ENCODE results near the gene NDE1. TPM values are rescaled to one million over a fixed set of nuclear protein-coding genes. Genes with fewer than 3 reads are reported as not detected.

The NDE1 gene
- polyA plus RNA-seq, 1 of the 3 experiments (the other 2 are of a cell fraction), result 27.9 TPM

DNA sequence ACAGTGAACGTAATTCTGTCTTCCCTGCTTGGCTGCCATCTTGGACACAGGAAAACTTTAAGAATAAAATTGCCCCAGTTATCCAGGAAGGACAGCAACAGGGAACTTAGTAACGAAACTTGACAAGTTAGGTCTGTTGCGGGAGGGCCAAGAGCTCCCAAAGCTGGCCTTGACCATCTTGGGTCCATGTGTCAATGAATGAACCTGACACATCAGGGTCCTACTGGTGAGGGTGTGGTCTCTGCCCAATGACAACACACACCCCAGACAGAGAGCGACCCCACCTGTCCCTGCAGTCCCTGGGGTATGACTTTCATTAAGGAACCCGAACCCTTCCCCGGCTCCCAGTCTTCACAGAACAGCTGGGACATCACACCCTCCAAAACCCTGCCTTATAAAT is 96.3 kb downstream of the NDE1 start:
- H2AFZ ChIP-seq (ENCODE audit: low read depth), result no peak overlapping the region
- H3K4me2 ChIP-seq, result no peak overlapping the region
- no peaks in the 10 kb centered on the region for H3K36me3 ChIP-seq (replicated peaks in 1 of 2; ENCODE audit: control insufficient read depth in 1 of 2, insufficient read depth in 2 of 2, low read length in 1 of 2)
- no peak overlapping the region for H3K9ac ChIP-seq
- no peaks in the 10 kb centered on the region for H3K79me2 ChIP-seq (ENCODE audit: insufficient read depth)
- no peaks in the 10 kb centered on the region for H4K20me1 ChIP-seq (ENCODE audit: insufficient read depth)
- no peak for DNase-seq
- no peaks in the 10 kb centered on the region for H3K27me3 ChIP-seq (ENCODE audit: insufficient read depth)
- H3K4me1 ChIP-seq (ENCODE audit: control insufficient read depth in 1 of 2, insufficient read depth in 2 of 2, low read depth in 1 of 2, low read length in 1 of 2), result no peaks in the 10 kb centered on the region
- WGBS (ENCODE audit: low lambda C conversion rate), result 77% methylated on average over 3 of the region's 6 CpGs
- TF ChIP-seq FOXJ3 (CRISPR knock-in tag; IDR thresholded peaks at IDR 0.05) (no peak), RCOR1 (IDR thresholded peaks at IDR 0.05; ENCODE audit: low read length) (no peak), YY1 (IDR thresholded peaks at IDR 0.05; ENCODE audit: low read depth) (no peak), EP300 (IDR thresholded peaks at IDR 0.05; ENCODE audit: borderline replicate concordance in 1 of 2, low read depth in 1 of 2, low read length in 1 of 2) (no peak), POLR2AphosphoS5 (IDR thresholded peaks at IDR 0.05; ENCODE audit: low read depth, low read length) (no peak), MEF2A (IDR thresholded peaks at IDR 0.05; ENCODE audit: borderline replicate concordance, low read depth) (no peak), NRF1 (IDR thresholded peaks at IDR 0.05; ENCODE audit: low read depth, low read length) (no peak), EZH2phosphoT487 (IDR thresholded peaks at IDR 0.05; ENCODE audit: borderline replicate concordance, low read depth) (no peak), FOSL2 (IDR thresholded peaks at IDR 0.05; ENCODE audit: borderline replicate concordance, low read depth) (no peak)
- TF ChIP-seq, protein P1, sequence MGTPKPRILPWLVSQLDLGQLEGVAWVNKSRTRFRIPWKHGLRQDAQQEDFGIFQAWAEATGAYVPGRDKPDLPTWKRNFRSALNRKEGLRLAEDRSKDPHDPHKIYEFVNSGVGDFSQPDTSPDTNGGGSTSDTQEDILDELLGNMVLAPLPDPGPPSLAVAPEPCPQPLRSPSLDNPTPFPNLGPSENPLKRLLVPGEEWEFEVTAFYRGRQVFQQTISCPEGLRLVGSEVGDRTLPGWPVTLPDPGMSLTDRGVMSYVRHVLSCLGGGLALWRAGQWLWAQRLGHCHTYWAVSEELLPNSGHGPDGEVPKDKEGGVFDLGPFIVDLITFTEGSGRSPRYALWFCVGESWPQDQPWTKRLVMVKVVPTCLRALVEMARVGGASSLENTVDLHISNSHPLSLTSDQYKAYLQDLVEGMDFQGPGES (IDR thresholded peaks at IDR 0.05; ENCODE audit: low read depth, low read length), result no peak
- TF ChIP-seq, protein P2, sequence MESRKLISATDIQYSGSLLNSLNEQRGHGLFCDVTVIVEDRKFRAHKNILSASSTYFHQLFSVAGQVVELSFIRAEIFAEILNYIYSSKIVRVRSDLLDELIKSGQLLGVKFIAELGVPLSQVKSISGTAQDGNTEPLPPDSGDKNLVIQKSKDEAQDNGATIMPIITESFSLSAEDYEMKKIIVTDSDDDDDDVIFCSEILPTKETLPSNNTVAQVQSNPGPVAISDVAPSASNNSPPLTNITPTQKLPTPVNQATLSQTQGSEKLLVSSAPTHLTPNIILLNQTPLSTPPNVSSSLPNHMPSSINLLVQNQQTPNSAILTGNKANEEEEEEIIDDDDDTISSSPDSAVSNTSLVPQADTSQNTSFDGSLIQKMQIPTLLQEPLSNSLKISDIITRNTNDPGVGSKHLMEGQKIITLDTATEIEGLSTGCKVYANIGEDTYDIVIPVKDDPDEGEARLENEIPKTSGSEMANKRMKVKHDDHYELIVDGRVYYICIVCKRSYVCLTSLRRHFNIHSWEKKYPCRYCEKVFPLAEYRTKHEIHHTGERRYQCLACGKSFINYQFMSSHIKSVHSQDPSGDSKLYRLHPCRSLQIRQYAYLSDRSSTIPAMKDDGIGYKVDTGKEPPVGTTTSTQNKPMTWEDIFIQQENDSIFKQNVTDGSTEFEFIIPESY (IDR thresholded peaks at IDR 0.05; ENCODE audit: borderline replicate concordance, low read depth), result no peak
- no peak overlapping the region for H3K27ac ChIP-seq (ENCODE audit: low read depth in 2 of 2, low read length in 1 of 2)
- H3K9me3 ChIP-seq, result no peaks in the 10 kb centered on the region
- H3K9me2 ChIP-seq, result no peaks in the 10 kb centered on the region
- no peak overlapping the region for H3K4me3 ChIP-seq (ENCODE audit: low read depth in 2 of 2, low read length in 1 of 2)
- no peaks in the 10 kb centered on the region for H3F3A ChIP-seq (replicated peaks; ENCODE audit: insufficient read depth)
- CTCF ChIA-PET, result interaction anchor here (1.3 kb wide), 1 partner anchor 10 kb away, joined by 3 read pairs; no protein-coding TSS in a partner anchor
- POLR2A ChIA-PET, result no interaction called here

DNA sequence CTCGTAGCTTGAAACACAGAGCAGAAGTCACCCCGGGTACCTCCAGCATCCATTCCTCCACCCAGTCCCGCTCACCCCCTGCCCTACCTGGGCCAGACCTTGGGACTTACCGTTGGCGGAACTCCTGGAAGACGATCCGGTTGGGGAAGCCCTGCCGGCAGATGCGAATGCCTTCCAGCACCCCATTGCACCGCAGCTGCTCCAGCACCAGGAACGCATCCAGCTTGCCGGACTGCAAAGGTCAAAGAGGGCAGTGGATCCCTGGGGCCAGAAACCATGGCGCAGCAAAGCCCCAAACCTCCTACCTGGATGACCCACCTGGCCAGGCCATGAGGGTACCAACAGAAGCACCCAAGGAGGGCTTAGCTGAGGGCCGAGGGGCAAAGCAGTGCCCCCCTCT is 97.9 kb downstream of the NDE1 start:
- H3K4me3 ChIP-seq (ENCODE audit: low read depth in 2 of 2, low read length in 1 of 2), result no peak overlapping the region
- no peaks in the 10 kb centered on the region for H3K36me3 ChIP-seq (replicated peaks in 1 of 2; ENCODE audit: control insufficient read depth in 1 of 2, insufficient read depth in 2 of 2, low read length in 1 of 2)
- no peak overlapping the region for H3K27ac ChIP-seq (ENCODE audit: low read depth in 2 of 2, low read length in 1 of 2)
- H4K20me1 ChIP-seq (ENCODE audit: insufficient read depth), result no peaks in the 10 kb centered on the region
- no peaks in the 10 kb centered on the region for H3K9me2 ChIP-seq
- H3K27me3 ChIP-seq (ENCODE audit: insufficient read depth), result no peaks in the 10 kb centered on the region
- H3F3A ChIP-seq (replicated peaks; ENCODE audit: insufficient read depth), result no peaks in the 10 kb centered on the region
- H3K4me1 ChIP-seq (ENCODE audit: control insufficient read depth in 1 of 2, insufficient read depth in 2 of 2, low read depth in 1 of 2, low read length in 1 of 2), result no peaks in the 10 kb centered on the region
- H3K9ac ChIP-seq, result no peak overlapping the region
- CTCF ChIA-PET, result no interaction called here
- H3K9me3 ChIP-seq, result no peaks in the 10 kb centered on the region
- H3K79me2 ChIP-seq (ENCODE audit: insufficient read depth), result no peaks in the 10 kb centered on the region
- H3K4me2 ChIP-seq, result no peak overlapping the region
- TF ChIP-seq ELF1 (IDR thresholded peaks at IDR 0.05) (no peak), TCF12 (IDR thresholded peaks at IDR 0.05) (no peak), POLR2AphosphoS5 (IDR thresholded peaks at IDR 0.05; ENCODE audit: low read depth, low read length) (no peak), FOSL2 (IDR thresholded peaks at IDR 0.05; ENCODE audit: borderline replicate concordance, low read depth) (no peak), EZH2phosphoT487 (IDR thresholded peaks at IDR 0.05; ENCODE audit: borderline replicate concordance, low read depth) (no peak), SMC3 (IDR thresholded peaks at IDR 0.05; ENCODE audit: low read depth, low read length) (no peak), RFX5 (IDR thresholded peaks at IDR 0.05; ENCODE audit: low read length) (no peak), YY1 (IDR thresholded peaks at IDR 0.05; ENCODE audit: low read depth) (no peak), RXRA (IDR thresholded peaks at IDR 0.05; ENCODE audit: borderline replicate concordance, low read depth) (no peak), FOXJ3 (CRISPR knock-in tag; IDR thresholded peaks at IDR 0.05) (no peak), TEAD4 (IDR thresholded peaks at IDR 0.05; ENCODE audit: borderline replicate concordance, insufficient read depth) (no peak)
- TF ChIP-seq, protein P1 (IDR thresholded peaks at IDR 0.05; ENCODE audit: low read depth, low read length), result no peak
- TF ChIP-seq, protein P3, sequence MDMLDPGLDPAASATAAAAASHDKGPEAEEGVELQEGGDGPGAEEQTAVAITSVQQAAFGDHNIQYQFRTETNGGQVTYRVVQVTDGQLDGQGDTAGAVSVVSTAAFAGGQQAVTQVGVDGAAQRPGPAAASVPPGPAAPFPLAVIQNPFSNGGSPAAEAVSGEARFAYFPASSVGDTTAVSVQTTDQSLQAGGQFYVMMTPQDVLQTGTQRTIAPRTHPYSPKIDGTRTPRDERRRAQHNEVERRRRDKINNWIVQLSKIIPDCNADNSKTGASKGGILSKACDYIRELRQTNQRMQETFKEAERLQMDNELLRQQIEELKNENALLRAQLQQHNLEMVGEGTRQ (IDR thresholded peaks at IDR 0.05; ENCODE audit: borderline replicate concordance, low read depth, low read length), result no peak
- TF ChIP-seq, protein P4, sequence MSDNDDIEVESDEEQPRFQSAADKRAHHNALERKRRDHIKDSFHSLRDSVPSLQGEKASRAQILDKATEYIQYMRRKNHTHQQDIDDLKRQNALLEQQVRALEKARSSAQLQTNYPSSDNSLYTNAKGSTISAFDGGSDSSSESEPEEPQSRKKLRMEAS (IDR thresholded peaks at IDR 0.05; ENCODE audit: low read depth), result no peak
- TF ChIP-seq, protein P5, sequence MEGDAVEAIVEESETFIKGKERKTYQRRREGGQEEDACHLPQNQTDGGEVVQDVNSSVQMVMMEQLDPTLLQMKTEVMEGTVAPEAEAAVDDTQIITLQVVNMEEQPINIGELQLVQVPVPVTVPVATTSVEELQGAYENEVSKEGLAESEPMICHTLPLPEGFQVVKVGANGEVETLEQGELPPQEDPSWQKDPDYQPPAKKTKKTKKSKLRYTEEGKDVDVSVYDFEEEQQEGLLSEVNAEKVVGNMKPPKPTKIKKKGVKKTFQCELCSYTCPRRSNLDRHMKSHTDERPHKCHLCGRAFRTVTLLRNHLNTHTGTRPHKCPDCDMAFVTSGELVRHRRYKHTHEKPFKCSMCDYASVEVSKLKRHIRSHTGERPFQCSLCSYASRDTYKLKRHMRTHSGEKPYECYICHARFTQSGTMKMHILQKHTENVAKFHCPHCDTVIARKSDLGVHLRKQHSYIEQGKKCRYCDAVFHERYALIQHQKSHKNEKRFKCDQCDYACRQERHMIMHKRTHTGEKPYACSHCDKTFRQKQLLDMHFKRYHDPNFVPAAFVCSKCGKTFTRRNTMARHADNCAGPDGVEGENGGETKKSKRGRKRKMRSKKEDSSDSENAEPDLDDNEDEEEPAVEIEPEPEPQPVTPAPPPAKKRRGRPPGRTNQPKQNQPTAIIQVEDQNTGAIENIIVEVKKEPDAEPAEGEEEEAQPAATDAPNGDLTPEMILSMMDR (IDR thresholded peaks at IDR 0.05), result no peak
- no peak for DNase-seq
- no peak overlapping the region for H2AFZ ChIP-seq (ENCODE audit: low read depth)
- POLR2A ChIA-PET, result no interaction called here
- WGBS (ENCODE audit: low lambda C conversion rate), result 86% methylated on average over 6 of the region's 14 CpGs

All from SK-N-SH (cell line).